Glutamatergic neuron (in vitro differentiated cells): ENCODE measurements around the gene BANK1. TPM values are rescaled to one million over a fixed set of nuclear protein-coding genes. Genes with fewer than 3 reads are reported as not detected.

ENCODE experiments used
- DNase-seq: peaks from one replicate; pipeline ENCODE4 v3.0.0; 2022
- H3K27ac Mint-ChIP-seq: one replicate; pipeline ENCODE4 v1.8.0; 2020; ENCODE audit warnings: mild to moderate bottlenecking, mixed read lengths, inconsistent platforms; ENCODE audit not compliant: unreplicated experiment
- H3K27me3 Mint-ChIP-seq: one replicate; pipeline ENCODE4 v1.8.0; 2020; ENCODE audit warnings: mild to moderate bottlenecking, moderate library complexity, mixed read lengths, inconsistent platforms; ENCODE audit not compliant: unreplicated experiment
- H3K36me3 Mint-ChIP-seq: one replicate; pipeline ENCODE4 v1.8.0; 2020; ENCODE audit warnings: mild to moderate bottlenecking, mixed read lengths, inconsistent platforms; ENCODE audit not compliant: unreplicated experiment
- H3K4me1 Mint-ChIP-seq: one replicate; pipeline ENCODE4 v1.8.0; 2020; ENCODE audit warnings: mild to moderate bottlenecking, low read depth, mixed read lengths, inconsistent platforms; ENCODE audit not compliant: unreplicated experiment
- H3K4me3 Mint-ChIP-seq: one replicate; pipeline ENCODE4 v1.8.0; 2020; ENCODE audit warnings: mild to moderate bottlenecking, mixed read lengths, inconsistent platforms; ENCODE audit not compliant: unreplicated experiment
- H3K9me3 Mint-ChIP-seq: one replicate; pipeline ENCODE4 v1.8.0; 2020; ENCODE audit warnings: mild to moderate bottlenecking, moderate library complexity, mixed read lengths, inconsistent platforms; ENCODE audit not compliant: unreplicated experiment
- CTCF ChIP-seq: fragments of 200-600 bp; sonication (generic); IDR thresholded peaks from one replicate; pipeline ENCODE4 v1.5.0; 2021; ENCODE audit not compliant: partially characterized antibody, unreplicated experiment
- total RNA-seq: library from RNA; stranded (reverse); fragmentation: NEBNext Ultra II Directional; extraction: Animal tissue kit (Norgen Biotek cat#: 25700); gene quantifications from one replicate; pipeline ENCODE4 v1.2.1, GENCODE V29; 2021; ENCODE audit not compliant: unreplicated experiment

The BANK1 gene
- total RNA-seq, 1 donor from 2014 or later: not detected

- no peaks in the 10 kb centered on the region for H3K9me3 Mint-ChIP-seq
- no peak for DNase-seq
- H3K4me1 Mint-ChIP-seq: no peaks in the 10 kb centered on the region
- H3K27me3 Mint-ChIP-seq: no peaks in the 10 kb centered on the region
- H3K4me3 Mint-ChIP-seq: no peak overlapping the region
- H3K27ac Mint-ChIP-seq: no peak overlapping the region
- H3K36me3 Mint-ChIP-seq: no peaks in the 10 kb centered on the region
- no peak for TF ChIP-seq CTCF
These were observed 304.0 kb downstream of the BANK1 start for GRCh38 chr4:102094481-102094880.

- Mint-ChIP-seq H3K9me3 (no peaks in the 10 kb centered on the region), H3K27ac (no peak overlapping the region), H3K4me1 (no peaks in the 10 kb centered on the region), H3K36me3 (peaks cover 20% of the 10 kb centered on the region), H3K27me3 (no peaks in the 10 kb centered on the region), H3K4me3 (no peak overlapping the region)
- no peak for TF ChIP-seq CTCF
- DNase-seq: no peak
These were observed 312.8 kb downstream of the BANK1 start for GRCh38 chr4:102103368-102103767.

GRCh38 chr4:102104278-102104677 lies 313.7 kb downstream of the BANK1 start:
- Mint-ChIP-seq H3K36me3 (peaks cover 20% of the 10 kb centered on the region), H3K9me3 (no peaks in the 10 kb centered on the region), H3K27ac (no peak overlapping the region), H3K4me3 (no peak overlapping the region), H3K4me1 (no peaks in the 10 kb centered on the region), H3K27me3 (no peaks in the 10 kb centered on the region)
- no peak for DNase-seq
- TF ChIP-seq CTCF: no peak

- H3K27ac Mint-ChIP-seq: no peak overlapping the region
- H3K27me3 Mint-ChIP-seq: no peaks in the 10 kb centered on the region
- peaks cover 20% of the 10 kb centered on the region for H3K36me3 Mint-ChIP-seq
- no peak for DNase-seq
- H3K4me1 Mint-ChIP-seq: no peaks in the 10 kb centered on the region
- H3K9me3 Mint-ChIP-seq: no peaks in the 10 kb centered on the region
- no peak overlapping the region for H3K4me3 Mint-ChIP-seq
- no peak for TF ChIP-seq CTCF
These were observed 315.5 kb downstream of the BANK1 start for GRCh38 chr4:102105983-102106382.

GRCh38 chr4:102114118-102114630 lies 323.6 kb downstream of the BANK1 start:
- H3K4me3 Mint-ChIP-seq: no peak overlapping the region
- no peaks in the 10 kb centered on the region for H3K36me3 Mint-ChIP-seq
- no peaks in the 10 kb centered on the region for H3K4me1 Mint-ChIP-seq
- no peak for DNase-seq
- H3K9me3 Mint-ChIP-seq: no peaks in the 10 kb centered on the region
- no peak for TF ChIP-seq CTCF
- no peaks in the 10 kb centered on the region for H3K27me3 Mint-ChIP-seq
- no peak overlapping the region for H3K27ac Mint-ChIP-seq
